Bone marrow (tissue), 2 donors: Measurements from ENCODE around the gene DAZAP1.
A peak's percentile ranks its signal among the peaks of the same experiment; 100 is the strongest.

Experiments
- DNase-seq, 2 donors: peaks; one replicate each; lab custom pipeline; 2025; lab: John Stamatoyannopoulos, UW

The DAZAP1 gene

DNA sequence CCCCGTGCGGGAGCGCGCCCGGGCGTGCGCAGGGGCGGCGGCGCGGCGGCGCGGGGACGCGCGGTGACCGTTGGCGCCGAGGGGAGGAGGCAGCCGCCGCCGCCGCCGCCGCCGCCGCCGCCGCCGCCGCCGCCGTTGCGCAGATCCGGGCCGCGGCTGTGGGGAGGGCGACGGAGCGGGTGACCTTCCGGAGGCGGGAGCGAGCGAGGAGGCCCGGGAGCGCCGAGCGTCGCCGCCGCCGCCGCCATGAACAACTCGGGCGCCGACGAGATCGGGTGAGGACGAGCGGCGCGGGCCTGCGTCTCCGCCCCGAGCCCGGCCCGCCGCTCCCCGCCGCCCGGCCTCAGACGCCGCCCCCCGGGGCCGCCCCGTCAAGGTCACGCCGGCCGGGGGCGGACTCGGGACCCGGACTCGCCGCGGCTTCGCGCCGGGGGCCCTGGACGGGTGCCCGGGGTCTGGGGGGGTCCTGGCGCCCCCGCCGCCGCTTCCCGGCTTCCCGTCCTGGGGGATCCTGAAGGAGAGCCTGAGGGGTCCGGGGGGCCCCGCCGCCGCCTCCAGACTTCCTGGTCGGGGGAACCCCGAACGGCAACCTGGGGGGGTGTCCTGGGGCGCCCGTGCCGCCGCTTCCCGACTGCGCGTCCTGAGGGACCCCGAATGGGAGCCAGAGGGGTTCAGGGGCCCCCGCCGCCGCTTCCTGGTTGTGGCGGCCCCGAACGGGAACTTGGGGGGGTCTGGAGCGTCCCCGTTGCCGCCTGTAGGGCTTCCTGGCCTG lies at the start of gene DAZAP1:
TSS of gene DAZAP1 (plus strand) at position 59 of the 772 bp plus-strand sequence. CDS start at position 247, 188 bp downstream.
- peak in 1 of 2 donors; percentile 25 for DNase-seq

DNA sequence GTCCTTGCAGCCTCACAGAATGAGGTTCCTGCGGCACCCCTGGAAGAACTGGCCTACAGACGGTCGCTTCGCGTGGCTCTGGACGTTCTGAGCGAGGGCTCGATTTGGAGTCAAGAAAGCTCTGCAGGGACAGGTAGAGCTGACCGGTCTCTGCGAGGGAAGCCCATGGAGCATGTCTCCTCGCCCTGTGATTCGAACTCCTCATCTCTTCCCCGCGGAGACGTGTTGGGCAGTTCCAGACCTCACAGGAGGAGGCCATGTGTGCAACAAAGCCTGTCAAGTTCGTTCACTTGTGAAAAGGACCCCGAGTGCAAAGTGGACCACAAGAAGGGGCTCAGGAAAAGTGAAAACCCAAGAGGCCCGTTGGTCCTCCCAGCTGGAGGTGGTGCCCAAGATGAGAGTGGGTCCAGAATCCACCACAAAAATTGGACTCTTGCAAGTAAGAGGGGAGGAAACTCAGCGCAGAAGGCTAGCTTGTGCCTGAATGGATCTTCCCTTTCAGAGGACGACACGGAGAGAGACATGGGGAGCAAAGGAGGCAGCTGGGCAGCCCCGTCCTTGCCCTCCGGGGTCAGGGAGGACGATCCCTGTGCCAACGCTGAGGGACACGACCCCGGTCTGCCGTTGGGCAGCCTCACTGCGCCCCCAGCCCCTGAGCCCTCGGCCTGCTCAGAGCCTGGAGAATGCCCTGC lies 47.1 kb upstream of the DAZAP1 start:
- no peak for DNase-seq

GRCh38 chr19:1360818-1361461 lies 46.4 kb upstream of the DAZAP1 start:
- no peak for DNase-seq

DNA sequence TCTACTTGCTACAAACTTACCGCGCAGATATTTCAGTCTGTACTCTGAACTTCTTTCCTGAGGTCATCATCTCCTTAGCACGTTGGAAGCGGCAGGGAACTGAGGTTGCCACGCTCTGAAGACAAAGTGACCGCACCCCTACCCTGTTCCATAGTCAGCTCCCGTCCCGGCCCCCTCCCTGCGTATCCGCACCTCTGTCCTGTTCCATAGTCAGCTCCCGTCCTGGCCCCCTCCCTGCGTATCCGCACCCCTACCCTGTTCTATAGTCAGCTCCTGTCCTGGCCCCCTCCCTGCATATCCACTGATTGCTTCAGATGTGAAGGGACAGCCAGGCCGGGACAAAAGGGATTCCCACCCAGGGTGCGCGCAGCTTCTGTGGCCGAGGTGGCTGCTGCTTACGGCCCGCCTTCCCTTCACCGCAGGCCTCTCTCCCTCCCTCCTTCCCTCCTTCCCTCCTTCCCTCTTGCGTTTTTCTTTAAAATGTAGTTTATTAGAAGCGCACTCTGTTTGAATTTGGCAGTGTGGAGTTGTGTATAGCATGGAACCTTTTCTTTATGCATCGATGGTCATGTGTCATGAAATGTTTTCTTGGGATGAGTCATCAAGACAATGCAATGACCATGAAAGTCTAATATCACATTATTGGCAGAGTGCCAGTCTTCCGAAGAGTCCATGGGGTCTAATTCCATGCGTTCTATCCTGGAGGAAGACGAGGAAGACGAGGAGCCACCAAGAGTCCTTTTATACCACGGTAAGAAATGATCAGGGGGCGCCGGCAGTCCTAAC lies 45.6 kb upstream of the DAZAP1 start:
- DNase-seq = no peak

DNA sequence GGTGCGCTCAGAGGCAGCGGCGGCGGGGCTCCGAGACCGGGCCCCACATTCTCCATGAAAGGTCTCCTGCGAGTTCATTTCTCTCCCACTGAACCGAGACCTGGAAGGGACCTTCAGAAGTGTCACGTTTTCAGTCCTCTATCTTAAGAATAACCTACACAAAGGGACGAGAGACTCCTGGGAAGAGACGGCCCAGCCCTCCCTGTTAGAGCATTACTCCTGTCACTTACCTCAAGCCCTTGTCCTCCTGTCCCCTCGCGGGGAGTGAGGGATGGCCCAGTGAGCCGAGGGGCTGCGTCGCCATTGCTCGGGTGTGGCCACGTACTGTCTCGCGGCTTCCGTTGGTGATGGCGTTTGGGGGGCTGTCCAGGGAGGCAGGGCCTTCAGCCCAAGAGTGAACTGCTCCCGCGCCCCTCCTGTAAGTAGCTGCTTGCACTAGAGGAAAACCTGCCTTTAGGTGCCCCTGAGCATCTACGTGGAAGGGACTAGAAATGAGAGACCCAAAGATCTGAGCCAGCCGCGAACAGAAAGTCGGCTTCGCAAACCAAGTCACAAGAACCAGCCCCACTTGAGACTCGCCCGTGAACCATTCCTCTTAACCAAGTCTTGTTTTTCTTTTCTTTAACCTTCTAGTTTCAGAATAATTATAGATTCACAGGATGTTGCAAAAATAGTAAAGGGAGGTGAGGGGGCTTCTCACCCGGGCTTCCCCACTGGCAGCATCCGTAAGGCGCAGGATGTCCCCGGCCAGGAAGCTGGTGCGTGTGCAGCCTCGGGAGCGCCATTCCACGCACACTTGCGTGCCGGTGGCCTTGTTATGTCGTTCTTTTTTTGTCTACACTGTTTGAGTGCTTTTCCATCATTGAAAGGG lies 44.8 kb upstream of the DAZAP1 start:
- DNase-seq = no peak

DNA sequence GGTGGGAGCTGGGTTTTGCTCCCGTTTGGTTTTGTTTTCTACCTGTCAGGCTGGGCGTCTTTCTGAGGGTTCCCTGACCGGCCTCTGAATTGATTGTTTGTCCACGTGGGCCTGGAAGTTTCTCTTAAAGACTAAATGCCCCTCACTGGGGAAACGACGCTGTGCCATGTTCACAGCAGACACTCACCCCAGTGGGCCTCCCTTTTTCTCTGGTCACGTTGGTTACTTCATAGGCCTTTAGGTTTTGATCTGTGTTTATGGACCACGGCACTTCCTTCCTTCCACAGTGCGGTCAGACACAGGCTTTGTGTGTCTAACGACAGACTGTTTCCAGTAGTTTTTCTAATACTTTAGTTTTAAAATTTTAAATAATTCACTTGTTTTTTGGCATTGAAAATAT lies 43.8 kb upstream of the DAZAP1 start:
- DNase-seq = peak in 1 of 2 donors; percentile 2

GRCh38 chr19:1364070-1364704 lies 43.2 kb upstream of the DAZAP1 start:
- no peak for DNase-seq

- no peak for DNase-seq
These were observed 41.8 kb upstream of the DAZAP1 start for GRCh38 chr19:1365319-1366269.

GRCh38 chr19:1366296-1366695 lies 41.1 kb upstream of the DAZAP1 start:
- DNase-seq = no peak

- DNase-seq = no peak
These were observed 40.2 kb upstream of the DAZAP1 start for GRCh38 chr19:1366899-1367870.

- DNase-seq = no peak
These were observed 38.1 kb upstream of the DAZAP1 start for GRCh38 chr19:1369214-1369805.

GRCh38 chr19:1370579-1371361 lies 36.6 kb upstream of the DAZAP1 start:
- DNase-seq = no peak

DNA sequence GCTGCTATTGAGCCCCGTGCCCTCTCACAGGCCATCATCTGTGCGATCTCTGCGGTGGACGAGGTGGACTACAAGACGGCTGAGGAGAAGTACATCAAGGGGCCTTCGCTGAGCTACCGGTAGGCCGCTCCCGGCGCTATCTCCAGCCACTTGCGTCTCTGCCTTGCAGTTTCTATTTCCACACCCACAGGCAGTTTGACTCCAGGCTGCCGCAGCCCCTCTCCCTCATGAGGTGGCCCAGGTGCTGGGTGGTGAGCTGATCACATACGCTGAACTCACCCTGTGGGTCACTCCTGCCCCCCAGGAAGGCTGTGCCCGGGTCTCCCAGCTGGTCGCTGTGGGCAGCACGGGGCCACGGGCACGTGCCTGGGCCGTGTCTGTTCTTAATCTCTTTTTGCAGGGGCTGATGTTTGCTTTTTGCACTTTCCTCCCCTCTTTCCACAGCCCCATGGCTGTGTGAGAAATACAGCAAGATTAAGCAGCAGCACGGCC lies 34.3 kb upstream of the DAZAP1 start:
- DNase-seq = no peak

DNA sequence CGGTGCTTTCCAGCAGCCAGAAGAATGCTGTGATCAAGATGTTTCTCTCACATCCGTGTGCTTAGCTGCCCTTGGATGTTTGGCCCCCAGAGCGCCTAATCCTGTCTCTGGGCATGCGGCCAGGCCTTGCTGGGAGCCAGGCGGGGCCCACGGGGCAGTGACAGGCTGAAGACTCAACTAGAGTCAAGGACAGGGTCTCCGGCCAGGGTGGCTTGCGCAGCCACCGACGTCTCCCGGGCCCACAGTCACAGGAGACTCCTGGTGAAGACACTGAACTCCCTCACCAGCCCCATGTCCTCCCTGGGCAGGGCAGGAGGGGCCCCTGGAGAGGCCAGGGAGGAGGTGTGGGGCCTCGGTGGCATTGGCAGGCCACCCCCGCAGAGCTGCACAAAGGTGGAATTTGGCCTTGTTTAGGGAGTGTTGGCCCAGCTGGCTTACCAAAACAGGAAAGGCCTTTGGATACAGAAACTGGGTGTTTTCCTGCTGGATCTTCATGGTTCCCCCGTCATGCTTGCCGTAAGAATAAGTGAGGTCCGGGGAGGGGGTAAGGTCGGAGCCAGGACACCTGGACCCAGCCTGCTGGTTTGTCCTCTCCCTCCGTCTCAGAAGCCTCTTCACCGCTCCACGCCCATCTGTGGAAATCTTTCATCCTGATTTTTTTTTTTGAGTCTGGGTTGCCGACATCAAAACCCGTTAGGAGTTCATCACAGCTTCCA lies 33.7 kb upstream of the DAZAP1 start:
- no peak for DNase-seq

DNA sequence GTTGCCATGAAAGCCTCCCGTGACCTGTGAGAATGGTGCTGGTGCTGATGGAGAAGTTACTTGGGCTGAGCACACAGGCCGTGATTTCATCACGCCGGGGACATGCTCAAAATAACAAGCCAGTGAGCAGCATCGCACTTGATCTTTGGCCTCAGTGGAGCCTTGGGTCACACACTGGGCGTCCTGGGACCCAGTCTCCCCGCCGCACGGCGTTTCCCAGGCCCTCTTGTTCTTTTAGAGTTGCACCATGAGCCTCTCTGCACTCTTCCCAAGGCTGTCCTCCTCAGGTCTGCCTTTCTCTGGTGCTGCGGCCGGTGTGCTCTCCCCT lies 33.2 kb upstream of the DAZAP1 start:
- no peak for DNase-seq

- no peak for DNase-seq
These were observed 31.0 kb upstream of the DAZAP1 start for GRCh38 chr19:1376415-1376805.
